KOPT-K1 (cell line): Measurements from ENCODE around the gene GINS2.

Experiments used
- H3K27ac ChIP-seq: fragments of 200-600 bp; sonication (generic); 2 replicates; pipeline ENCODE4 v1.5.1; 2016; ENCODE audit warnings: antibody characterized with exemption, mild to moderate bottlenecking, low read depth, low read length; ENCODE audit not compliant: poor library complexity, severe bottlenecking
- H3K36me3 ChIP-seq: fragments of 200-600 bp; sonication (generic); 2 replicates; pipeline ENCODE4 v1.5.1; 2017; ENCODE audit warnings: antibody characterized with exemption, mild to moderate bottlenecking, low read length, moderate library complexity; ENCODE audit not compliant: insufficient read depth
- H3K9me3 ChIP-seq: fragments of 200-600 bp; sonication (generic); 2 replicates; pipeline ENCODE4 v1.5.1; 2017; ENCODE audit warnings: antibody characterized with exemption, low read length, mild to moderate bottlenecking; ENCODE audit not compliant: insufficient read depth, poor library complexity, severe bottlenecking

GINS2 gene

GRCh38 chr16:85720302-85720637 is 31.5 kb upstream of the GINS2 start:
- no peaks in the 10 kb centered on the region for H3K36me3 ChIP-seq
- H3K9me3 ChIP-seq: no peaks in the 10 kb centered on the region
- no peak overlapping the region for H3K27ac ChIP-seq

DNA sequence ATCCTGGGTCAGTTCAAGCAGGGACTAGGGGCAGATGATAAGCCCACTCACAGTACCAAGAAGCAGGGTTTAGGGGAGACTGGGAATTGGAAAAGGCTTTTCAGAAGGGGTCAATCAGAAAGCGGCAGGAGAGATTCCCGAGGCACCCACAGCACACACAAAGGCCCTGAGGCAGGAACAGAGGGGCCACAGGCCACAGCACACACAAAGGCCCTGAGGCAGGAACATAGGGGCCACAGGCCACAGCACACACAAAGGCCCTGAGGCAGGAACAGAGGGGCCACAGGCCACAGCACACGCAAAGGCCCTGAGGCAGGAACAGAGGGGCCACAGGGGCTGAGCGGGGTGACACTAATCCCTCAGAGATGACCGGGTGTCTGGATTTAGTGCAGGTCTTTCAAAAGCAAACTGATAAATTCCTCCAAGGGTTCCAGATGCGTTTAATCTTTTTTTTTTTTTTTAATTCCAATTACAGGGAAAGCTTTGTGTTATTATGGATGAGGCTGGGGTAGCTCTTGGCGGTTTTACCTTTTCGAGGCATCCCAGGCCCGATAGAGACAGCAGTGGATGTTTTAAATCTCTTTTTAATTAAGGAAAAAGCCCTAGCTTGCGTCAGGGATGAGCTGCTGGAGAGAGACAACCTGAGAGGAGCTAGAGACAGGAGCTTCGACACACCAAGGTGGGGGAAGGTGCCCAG is 31.0 kb upstream of the GINS2 start:
- H3K36me3 ChIP-seq: no peaks in the 10 kb centered on the region
- H3K27ac ChIP-seq: no peak overlapping the region
- no peaks in the 10 kb centered on the region for H3K9me3 ChIP-seq

GRCh38 chr16:85718682-85719081 is 29.9 kb upstream of the GINS2 start:
- Histone ChIP-seq H3K9me3 (no peaks in the 10 kb centered on the region), H3K36me3 (no peaks in the 10 kb centered on the region), H3K27ac (no peak overlapping the region)

DNA sequence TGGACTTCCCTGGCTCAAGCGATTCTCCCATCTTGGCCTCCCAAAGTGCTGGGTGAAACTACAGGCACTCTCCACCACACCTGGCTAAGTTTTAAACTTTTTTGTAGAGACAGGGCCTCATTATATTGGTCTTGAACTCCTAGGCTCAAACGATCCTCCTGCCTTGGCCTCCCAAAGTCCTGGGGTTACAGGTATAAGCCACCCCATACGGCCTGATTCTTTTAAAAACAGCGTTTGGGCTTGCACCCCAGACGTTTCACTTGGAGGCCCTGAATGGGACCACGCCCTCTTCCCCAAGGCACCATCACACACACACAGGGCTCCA is 29.4 kb upstream of the GINS2 start:
- H3K9me3 ChIP-seq: no peaks in the 10 kb centered on the region
- H3K27ac ChIP-seq: no peak overlapping the region
- no peaks in the 10 kb centered on the region for H3K36me3 ChIP-seq

DNA sequence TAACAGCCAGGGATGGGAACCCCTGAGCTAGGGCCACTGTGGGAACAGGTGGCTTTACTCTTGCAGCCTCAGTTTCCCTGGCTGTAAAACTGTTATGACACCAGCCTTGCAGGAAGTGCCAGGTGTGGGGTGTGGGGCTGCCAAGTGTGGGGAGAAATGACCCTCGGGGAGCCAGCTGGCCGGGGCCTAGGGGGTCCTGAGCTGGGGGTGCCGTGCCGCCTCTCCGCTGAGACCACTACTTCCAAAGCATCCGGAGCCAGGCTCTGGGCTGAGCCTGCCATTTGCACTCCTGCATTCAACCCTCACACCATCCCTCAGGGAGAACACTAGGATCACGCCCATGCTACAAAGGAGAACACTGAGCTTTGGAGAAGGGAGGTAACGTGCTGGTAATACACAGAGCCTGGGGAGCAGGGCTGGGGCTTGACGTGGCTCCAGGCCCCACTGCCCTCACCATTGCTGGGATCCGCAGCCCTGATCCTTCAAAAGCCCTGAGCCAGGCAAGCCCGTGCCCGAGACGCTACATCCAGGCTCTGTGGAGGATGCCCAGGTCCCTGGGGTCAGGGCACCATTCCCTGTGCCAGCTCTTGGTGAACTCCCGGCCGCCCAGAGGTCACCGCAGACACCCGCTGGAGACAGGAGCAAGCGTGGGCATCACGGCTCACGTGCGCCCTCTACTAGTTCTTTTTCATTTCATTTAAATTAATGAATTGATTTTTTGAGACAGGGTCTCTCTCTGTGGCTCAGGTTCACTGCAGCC is 28.8 kb upstream of the GINS2 start:
- no peaks in the 10 kb centered on the region for H3K36me3 ChIP-seq
- H3K27ac ChIP-seq: no peak overlapping the region
- H3K9me3 ChIP-seq: no peaks in the 10 kb centered on the region

- Histone ChIP-seq H3K36me3 (no peaks in the 10 kb centered on the region), H3K27ac (no peak overlapping the region), H3K9me3 (peaks cover 8% of the 10 kb centered on the region)
Measured at GRCh38 chr16:85716680-85717038, 27.9 kb upstream of the GINS2 start.

DNA sequence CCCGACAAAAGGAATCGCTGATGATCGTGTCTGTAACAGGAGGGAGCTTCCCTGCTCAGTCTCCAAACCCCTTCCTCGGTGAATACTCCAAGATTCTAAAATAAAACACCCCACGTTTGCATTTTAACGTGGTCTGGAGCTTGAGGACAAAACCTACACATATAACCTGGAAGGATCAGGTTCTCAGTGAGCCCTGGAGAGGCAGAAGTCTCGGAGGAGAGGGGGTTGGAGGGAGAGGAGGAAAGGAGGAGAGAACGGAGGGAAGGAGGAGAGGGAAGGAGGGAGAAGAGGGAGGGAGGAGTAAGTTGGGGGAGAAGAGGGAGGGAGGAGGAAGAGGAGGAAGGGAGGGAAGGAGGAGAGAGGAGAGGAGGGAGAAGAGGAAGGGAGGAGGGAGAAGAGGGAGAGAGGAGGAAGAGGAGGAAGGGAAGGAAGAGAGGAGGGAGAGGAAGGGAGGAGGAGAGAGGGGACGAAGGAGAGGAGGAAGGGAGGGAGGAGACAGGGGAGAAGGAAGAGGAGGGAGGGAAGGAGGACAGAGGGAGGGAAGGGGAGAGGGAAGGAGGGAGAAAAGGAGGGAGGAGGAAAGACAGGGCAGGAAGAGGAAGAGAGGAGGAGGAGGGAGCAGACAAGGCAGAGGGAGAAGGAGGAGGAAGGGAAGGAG is 27.4 kb upstream of the GINS2 start:
- Histone ChIP-seq H3K36me3 (no peaks in the 10 kb centered on the region), H3K27ac (no peak overlapping the region), H3K9me3 (peaks cover 10% of the 10 kb centered on the region)

DNA sequence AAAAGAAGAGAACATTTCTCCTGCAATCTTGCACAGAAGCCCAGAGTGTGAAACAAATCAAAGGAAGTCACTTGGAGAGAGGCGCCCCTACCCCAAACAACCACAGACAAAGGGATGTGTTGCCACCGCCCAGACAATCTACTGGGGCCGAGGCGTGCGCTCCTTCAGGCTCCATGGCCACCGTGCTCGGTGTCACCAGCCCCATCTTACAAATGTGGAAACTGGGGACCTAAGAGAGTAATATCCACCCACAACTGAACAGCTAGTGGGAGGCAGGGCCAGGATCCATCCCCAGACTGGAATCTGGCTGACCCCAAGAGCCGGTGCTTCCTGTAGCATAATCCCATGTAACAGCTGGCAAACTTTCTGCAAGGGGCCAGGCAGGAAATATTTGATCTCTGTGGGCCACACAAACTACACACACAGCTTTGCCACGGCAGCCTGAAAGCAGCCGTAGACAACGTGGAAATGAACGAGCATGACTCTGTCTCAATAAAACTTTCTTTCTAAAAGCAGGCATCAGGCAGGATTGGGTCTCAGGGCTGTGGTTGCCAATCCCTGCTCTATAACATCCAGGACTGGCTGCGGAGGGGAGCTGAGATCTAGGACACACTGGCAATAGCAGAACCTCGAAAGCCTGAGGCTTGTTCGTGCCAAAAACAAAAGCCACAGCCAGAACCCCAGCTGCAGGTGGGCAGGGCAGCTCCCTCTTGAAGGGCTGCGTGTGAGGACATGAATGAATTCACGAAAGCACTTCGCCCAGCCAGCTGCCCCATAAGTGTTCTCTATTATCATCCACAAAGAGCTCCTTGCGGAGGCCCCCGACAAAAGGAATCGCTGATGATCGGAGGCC is 26.6 kb upstream of the GINS2 start:
- H3K27ac ChIP-seq: no peak overlapping the region
- peaks cover 10% of the 10 kb centered on the region for H3K9me3 ChIP-seq
- no peaks in the 10 kb centered on the region for H3K36me3 ChIP-seq

GRCh38 chr16:85712801-85713200 is 24.0 kb upstream of the GINS2 start:
- Histone ChIP-seq H3K9me3 (peaks cover 10% of the 10 kb centered on the region), H3K27ac (no peak overlapping the region), H3K36me3 (no peaks in the 10 kb centered on the region)

DNA sequence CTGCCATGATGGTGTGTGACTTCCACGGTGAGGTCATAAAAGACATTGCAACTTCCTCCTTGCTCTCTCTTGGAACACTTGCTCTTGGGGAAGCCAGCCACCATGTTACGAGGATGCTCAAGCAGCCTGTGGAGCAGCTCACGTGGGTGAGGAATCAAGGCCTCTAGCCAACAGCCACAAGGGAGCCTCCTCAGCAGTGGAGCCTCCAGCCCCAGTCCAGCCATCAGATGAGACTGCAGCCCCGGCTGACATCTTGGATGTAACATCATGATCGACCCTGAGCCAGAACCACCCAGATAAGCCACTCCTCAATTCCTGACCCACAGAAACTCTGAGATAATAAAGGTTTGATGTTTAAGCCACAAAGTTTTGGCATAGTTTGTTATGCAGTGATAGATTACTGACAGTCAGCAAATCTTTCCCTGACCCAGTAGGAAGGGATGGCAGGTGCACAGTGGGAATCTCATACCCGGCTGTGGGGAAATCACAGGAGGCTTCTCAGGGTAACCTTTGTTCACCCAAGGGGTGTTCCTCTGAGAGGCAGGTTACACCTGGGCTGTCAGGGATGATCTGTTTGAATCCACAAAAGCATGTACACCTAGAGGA is 23.3 kb upstream of the GINS2 start:
- H3K27ac ChIP-seq: no peak overlapping the region
- H3K36me3 ChIP-seq: no peaks in the 10 kb centered on the region
- peaks cover 10% of the 10 kb centered on the region for H3K9me3 ChIP-seq

DNA sequence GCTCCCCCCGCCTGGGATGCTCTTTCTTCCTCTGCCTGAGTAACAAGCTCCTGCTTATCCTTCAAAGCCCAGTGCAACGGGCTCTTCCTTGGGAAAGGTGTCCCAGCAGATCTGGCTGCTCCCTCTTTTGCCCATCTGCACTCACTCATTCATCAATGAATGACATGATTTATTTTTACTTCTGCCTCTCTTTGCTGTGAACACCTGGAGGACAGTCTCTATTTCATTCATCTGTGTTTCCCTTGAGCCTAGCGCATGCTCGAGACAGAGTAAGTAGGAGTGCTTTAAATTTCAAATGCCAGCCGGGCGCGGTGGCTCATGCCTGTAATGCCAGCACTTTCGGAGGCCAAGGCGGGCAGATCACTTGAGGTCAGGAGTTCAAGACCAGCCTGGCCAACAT is 22.0 kb upstream of the GINS2 start:
- Histone ChIP-seq H3K9me3 (peaks cover 10% of the 10 kb centered on the region), H3K27ac (no peak overlapping the region), H3K36me3 (no peaks in the 10 kb centered on the region)

DNA sequence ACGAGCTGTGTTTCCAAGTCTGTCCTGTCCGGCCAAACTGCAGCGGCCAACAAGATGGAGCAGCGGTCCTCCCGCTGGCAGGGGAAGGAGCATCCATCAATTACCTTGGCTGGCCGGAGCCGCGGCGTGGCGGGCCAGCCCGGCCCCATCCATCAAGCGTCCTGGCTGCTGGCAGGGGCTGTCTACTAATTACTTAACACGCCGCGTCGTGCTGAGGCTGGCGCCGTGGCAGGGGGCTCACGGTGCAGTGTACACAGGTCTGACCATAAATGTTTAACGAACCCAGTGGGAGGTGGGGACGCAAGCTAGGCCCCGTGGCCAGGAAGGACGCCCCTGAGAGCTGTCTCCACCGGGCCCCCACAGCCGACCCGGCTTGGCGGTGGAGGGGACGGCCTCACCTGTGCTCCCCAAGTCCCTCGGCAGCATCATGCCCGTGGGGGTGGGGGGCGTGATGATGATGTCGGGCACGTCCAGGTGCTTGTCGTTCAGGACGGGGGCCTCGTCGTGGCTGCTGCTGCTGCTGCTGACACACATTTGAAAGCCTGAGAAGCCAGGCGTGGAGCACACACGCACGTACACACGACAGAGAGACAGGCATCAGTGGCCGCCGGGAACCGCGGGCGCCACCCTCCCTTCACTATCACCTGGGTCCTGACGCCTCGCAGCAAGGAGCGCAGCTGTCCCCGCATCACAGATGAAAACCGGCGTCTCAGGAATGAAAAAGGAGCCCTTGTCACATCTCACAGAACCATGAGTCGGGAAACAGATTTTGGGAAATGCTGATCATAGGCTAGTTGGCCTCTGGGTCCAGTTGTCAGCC is 21.2 kb upstream of the GINS2 start:
- H3K9me3 ChIP-seq: peaks cover 10% of the 10 kb centered on the region
- no peak overlapping the region for H3K27ac ChIP-seq
- H3K36me3 ChIP-seq: no peaks in the 10 kb centered on the region

- Histone ChIP-seq H3K27ac (no peak overlapping the region), H3K9me3 (peaks cover 10% of the 10 kb centered on the region), H3K36me3 (no peaks in the 10 kb centered on the region)
Measured at GRCh38 chr16:85708338-85708737, 19.6 kb upstream of the GINS2 start.

GRCh38 chr16:85707528-85708095 is 18.9 kb upstream of the GINS2 start:
- no peaks in the 10 kb centered on the region for H3K36me3 ChIP-seq
- no peak overlapping the region for H3K27ac ChIP-seq
- H3K9me3 ChIP-seq: peaks cover 10% of the 10 kb centered on the region
